Measurements from ENCODE around the gene C1QTNF1. TPM values are rescaled to one million over a fixed set of nuclear protein-coding genes. Genes with fewer than 3 reads are reported as not detected.

C1QTNF1 gene, protein sequence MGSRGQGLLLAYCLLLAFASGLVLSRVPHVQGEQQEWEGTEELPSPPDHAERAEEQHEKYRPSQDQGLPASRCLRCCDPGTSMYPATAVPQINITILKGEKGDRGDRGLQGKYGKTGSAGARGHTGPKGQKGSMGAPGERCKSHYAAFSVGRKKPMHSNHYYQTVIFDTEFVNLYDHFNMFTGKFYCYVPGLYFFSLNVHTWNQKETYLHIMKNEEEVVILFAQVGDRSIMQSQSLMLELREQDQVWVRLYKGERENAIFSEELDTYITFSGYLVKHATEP
- not detected for polyA plus RNA-seq

DNA sequence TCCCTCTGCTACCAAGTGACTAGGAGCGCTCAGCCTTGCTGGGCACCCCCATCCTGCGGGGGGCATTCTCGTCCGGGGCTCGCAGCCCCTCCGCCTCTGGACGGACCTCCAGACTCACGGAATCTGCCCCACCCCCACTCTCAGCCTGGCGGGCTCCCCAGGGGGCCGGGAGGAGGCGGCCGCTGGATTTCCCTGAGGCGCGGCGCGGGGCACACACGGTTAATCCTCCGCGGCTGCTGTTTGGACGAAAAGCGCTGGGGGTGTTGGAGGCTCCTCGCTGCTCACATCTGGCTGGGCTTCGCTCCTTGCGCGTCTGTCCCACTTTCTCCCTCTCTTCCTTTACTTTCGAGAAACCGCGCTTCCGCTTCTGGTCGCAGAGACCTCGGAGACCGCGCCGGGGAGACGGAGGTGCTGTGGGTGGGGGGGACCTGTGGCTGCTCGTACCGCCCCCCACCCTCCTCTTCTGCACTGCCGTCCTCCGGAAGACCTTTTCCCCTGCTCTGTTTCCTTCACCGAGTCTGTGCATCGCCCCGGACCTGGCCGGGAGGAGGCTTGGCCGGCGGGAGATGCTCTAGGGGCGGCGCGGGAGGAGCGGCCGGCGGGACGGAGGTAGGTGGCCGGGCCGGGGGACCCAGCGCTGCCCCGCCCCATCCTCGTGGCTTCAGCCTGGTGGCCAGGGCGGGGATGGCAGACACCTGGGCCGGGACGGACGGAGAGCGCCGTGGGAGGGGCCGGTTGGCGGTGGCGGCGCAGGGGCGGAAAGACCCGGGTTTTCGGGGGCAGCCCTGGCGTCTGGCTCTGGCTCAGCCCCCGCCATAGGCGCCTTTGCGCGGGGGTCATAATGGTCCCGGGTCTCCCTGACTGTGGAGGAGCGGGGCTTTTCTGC is at the start of gene C1QTNF1:
C1QTNF1 (plus strand) TSS at position 284 of the 886 bp plus-strand sequence. CDS start 19,800 bp downstream, outside the sequence.
- Mint-ChIP-seq H3K27ac (peak within 1 kb of the TSS in 2 of 6 donors; percentile 36 to 62), H3K27me3 (ENCODE audit: low read depth in 3 of 3) (peaks cover 12 to 13% (median 13%) of the 10 kb centered on the region in 3 donors), H3K4me1 (peaks cover 9 to 10% of the 10 kb centered on the region in 2 donors), H3K4me3 (peak within 1 kb of the TSS; percentile 77 to 84 (median 83)), H3K9me3 (no peaks in the 10 kb centered on the region), H3K36me3 (no peaks in the 10 kb centered on the region)
- DNase-seq, result peak in 2 of 3 donors; percentile 23 to 24

DNA sequence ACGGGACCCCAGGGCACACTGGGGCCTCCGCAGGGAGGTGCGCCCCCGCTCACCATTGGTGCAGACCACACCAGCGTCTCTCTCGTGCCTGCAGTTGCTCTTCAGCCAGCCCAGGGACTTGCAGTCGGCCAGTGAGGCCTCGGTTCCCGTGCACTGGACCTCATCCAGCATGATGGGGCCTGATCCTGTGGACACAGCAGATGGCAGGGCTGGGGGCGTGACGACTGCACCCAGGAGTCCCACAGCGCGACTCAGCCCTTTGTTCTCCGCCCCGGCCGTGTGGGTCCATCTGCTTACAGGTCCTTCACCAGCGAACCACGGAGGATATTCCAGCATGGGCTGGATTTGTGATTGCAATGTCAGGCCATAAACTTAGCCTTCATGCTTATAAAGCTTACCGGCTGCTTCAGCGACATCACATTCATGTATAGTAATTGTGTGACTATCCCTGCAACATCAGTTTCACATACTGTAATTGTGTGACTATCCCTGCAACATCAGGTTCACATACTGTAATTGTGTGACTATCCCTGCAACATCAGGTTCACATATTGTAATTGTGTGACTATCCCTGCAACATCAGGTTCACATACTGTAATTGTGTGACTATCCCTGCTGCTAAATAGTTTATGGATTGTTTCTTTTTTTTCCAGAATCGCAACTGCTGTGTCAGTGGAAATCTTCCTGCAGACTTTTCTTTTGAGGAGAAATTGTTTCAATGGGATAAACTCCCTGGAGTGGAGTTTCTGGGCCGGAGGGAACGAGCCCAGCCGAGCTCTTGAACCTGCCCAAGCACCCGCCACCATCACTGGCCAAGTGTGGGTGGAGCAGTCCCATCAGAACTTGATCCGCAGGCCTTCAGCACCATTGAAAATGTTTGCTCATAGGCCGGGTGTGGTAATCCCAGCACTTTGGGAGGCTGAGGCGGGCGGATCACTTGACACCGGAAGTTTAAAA is 49.1 kb upstream of the C1QTNF1 start:
- H3K4me3 Mint-ChIP-seq, result no peak overlapping the region
- no peaks in the 10 kb centered on the region for H3K9me3 Mint-ChIP-seq
- peaks cover 4 to 7% of the 10 kb centered on the region in 2 donors for H3K4me1 Mint-ChIP-seq
- no peak overlapping the region for H3K27ac Mint-ChIP-seq
- H3K36me3 Mint-ChIP-seq, result no peaks in the 10 kb centered on the region
- DNase-seq, result no peak
- peaks cover 0 to 2% (median 0%) of the 10 kb centered on the region in 3 donors for H3K27me3 Mint-ChIP-seq (ENCODE audit: low read depth in 3 of 3)

DNA sequence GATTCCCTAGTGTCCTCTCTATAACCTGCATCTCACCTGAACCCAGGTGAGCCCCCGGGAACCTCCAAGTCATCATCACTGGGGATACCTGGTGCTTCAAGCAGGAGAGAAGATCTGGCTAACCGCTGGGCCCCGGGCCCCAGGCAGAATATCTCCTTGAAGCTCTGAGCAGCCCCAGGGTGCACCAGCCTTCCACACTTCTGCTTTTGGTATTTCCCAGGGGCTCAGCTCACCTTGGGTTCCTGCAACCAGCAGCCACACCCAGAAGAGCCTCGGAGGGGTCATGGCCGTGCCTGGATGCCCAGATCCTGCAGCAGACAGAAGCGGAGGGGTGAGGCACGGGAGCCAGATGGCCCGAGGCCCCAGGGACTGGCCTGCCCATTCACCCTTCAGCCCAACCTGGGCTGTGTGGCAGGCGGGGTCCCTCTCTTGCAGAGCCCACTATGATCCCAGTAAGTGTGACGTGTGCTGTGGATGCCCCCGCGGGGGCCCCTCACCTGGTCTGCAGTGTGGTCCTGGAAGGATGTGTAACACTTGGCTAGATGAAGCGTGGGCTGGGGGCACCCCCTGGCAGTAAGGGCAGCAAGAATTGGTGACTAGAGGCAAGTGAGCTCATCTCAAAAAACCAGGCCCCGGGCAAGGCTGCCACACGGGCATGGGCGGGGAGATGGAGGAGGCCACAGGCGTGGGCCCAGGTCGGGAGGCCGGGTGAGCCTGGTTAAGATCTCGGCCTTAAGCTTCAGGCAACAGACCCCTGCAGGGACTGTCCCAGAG is 46.9 kb upstream of the C1QTNF1 start:
- Mint-ChIP-seq H3K4me3 (no peak overlapping the region), H3K27me3 (ENCODE audit: low read depth in 3 of 3) (no peaks in the 10 kb centered on the region), H3K27ac (no peak overlapping the region)

DNA sequence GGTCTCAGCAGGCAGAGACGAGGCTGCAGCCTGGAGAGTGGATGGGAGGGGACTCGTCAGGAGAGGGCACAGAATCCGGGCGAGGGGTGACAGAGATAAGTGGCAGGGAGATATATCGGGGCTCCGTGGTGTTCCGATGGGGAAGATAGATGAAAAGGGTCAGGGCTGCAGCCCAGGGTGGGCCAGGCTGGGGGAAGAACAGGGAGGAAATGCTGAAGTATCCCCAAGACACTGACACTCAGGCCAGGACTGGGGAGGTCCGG is 46.4 kb upstream of the C1QTNF1 start:
- H3K27me3 Mint-ChIP-seq (ENCODE audit: low read depth in 3 of 3), result peaks cover 0 to 2% (median 0%) of the 10 kb centered on the region in 3 donors
- no peak for DNase-seq
- no peak overlapping the region for H3K27ac Mint-ChIP-seq
- no peak overlapping the region for H3K4me3 Mint-ChIP-seq
- H3K36me3 Mint-ChIP-seq, result no peaks in the 10 kb centered on the region
- H3K9me3 Mint-ChIP-seq, result no peaks in the 10 kb centered on the region
- H3K4me1 Mint-ChIP-seq, result no peaks in the 10 kb centered on the region

More for the DNA sequence above, 46.9 kb upstream of the C1QTNF1 start:
- Mint-ChIP-seq H3K36me3 (no peaks in the 10 kb centered on the region), H3K4me1 (no peaks in the 10 kb centered on the region), H3K9me3 (no peaks in the 10 kb centered on the region)
- DNase-seq, result no peak

DNA sequence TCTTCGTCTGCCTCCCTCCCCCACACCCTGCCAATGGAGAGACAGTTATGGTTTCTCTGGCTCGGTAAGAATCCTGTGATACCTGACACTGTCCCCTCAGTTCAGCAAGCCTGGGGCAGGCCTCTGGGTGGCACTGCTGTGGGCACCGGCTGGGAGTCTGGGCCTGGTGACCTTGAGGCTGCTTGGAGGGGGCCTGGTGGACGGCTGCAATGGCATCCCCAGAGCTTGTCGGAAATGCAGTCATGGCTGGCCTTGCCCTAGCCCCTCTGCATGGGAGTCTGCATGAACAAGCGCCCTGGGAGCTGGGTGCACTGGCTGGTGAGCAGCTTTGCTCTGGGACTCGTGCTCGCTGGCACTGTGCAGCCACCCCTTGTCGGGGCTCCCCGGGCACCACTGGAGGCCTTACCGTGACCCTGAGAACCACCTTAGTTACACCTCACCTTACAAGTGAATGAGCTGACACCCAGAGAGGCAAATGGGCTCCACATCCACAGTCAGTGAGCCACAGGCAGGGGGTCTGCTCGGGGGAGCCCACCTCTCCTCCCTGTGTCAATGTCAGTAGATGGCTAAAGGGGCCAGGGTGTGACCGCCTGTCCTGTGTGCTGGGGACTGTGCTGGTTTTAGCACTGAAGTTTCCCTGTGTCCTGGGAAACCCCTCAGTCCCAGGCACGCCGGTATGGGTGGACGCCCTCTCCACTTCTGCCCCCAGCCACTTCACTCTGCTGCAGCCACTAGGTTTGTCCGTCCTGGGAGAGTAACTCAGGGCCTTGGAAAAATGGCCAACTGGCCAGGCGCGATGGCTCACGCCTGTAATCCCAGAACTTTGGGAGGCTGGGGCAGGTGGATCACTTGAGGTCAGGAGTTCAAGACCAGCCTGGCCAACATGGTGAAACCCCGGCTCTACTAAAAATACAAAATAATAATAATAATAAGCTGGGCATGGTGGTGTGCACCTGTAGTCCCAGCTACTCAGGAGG is 45.7 kb upstream of the C1QTNF1 start:
- H3K27me3 Mint-ChIP-seq (ENCODE audit: low read depth in 3 of 3), result peaks cover 0 to 2% (median 0%) of the 10 kb centered on the region in 3 donors
- no peak overlapping the region for H3K27ac Mint-ChIP-seq
- H3K9me3 Mint-ChIP-seq, result no peaks in the 10 kb centered on the region

DNA sequence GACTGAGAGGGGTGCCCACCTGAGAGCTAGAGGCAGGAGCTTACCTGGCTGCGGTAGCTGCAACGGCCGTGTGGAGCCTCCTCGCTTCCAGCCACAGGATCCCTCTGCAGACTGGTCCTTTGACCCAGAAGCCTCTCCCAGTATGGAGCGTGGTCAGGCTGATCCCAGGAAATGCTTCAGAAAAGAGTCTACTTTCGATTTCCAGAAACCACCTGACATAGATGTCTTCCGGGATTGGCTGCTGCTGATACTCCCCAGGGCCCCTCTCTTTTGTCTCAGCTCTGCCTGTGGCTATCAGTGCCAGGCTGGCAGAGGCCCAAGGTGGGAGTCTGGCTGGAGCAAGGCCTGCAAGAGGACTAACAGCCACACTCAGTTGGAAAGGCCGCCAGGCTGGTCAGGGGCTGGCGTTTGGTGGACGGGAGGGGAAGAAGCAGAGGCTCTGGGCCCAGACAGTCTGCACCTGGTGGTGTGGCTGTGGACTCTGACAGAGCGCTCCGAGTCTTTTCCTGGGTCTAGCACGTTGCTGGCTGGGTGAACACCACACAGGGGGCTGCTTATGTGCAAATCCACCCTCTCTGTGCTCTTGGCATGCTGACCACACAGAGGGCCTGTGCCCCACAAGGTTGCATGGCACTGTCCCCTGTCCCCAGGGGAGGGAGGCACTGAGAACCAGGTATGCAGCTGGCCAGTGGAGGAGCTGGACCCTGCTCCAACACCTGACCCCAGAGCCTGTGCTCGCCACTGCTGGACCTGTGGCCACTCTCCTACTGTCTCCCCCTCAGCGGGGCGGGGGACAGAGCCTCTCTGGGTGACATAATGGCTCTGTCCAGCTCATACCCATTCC is 44.0 kb upstream of the C1QTNF1 start, which contains the start of gene LGALS3BP:
LGALS3BP (minus strand) TSS at position 144 of the 844 bp plus-strand sequence. CDS start 2,732 bp downstream, outside the sequence.
- DNase-seq, result no peak
- Mint-ChIP-seq H3K27ac (no peak within 1 kb of the TSS), H3K27me3 (ENCODE audit: low read depth in 3 of 3) (peaks cover 0 to 2% (median 2%) of the 10 kb centered on the region in 3 donors), H3K4me1 (no peaks in the 10 kb centered on the region), H3K9me3 (no peaks in the 10 kb centered on the region), H3K4me3 (no peak within 1 kb of the TSS), H3K36me3 (no peaks in the 10 kb centered on the region)

More for the DNA sequence above, 45.7 kb upstream of the C1QTNF1 start:
- Mint-ChIP-seq H3K4me1 (no peaks in the 10 kb centered on the region), H3K4me3 (no peak overlapping the region), H3K36me3 (no peaks in the 10 kb centered on the region)
- no peak for DNase-seq

DNA sequence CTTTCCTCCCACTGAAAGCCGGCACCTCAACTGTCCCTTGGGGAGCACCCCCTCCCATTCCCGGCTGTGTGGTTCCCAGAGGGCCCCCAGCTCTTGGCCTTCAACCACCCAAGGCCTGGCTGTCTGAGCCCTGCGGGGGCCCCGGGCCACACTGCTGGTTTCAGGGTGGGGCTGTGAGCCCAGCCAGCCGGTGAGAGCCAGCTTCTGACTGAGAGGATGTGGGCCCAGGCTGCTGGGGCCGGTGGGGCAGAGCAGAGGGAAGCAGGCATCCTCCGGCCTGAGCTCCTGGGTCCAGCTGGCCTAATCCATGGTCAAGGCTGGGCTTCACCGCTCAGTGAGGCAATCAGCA is 43.4 kb upstream of the C1QTNF1 start:
- no peaks in the 10 kb centered on the region for H3K4me1 Mint-ChIP-seq
- no peak overlapping the region for H3K27ac Mint-ChIP-seq
- peaks cover 0 to 2% (median 2%) of the 10 kb centered on the region in 3 donors for H3K27me3 Mint-ChIP-seq (ENCODE audit: low read depth in 3 of 3)
- no peak overlapping the region for H3K4me3 Mint-ChIP-seq
- no peaks in the 10 kb centered on the region for H3K9me3 Mint-ChIP-seq
- no peak for DNase-seq
- no peaks in the 10 kb centered on the region for H3K36me3 Mint-ChIP-seq

DNA sequence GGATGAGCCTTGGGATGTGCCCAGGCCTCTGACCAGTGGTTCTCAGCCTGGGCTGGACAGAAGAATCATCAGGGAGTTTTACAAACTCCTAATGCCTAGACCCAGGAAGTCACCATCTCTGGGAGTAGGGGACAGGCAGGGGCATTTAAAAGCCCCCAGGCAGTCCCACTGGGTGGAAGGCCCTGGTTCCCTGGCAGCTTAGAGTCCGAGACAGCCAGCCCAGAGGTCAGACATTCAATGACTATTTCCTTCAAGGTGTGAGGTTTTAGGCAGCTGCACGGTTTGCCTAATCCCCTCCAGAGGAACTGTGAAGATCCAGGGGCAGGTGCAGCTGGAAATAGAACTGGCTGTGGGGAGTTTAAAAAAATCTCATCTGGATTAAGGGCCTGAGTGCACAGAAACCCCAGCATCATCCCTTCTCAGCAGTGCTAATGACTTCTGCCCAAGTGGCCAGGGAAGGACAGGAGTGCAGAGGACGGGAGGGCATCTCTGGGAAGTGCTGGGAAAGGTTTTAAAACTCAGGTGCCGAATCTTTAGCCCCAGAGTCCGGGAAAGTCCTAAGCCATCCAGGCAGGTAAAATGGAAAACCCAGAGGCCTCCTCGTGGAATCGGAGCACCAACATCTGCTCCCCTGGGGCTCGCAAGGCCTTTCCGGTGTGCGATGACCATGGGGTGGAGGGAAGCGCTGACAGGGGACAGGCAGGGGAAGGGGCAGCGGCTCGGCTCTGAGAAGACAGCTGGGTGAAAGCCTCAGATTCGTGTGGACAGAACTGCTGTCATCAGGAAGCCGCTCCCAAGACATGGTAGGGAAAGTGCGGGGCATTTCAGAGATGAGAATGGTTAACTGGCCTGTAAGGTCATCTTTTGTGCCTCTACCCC is 42.7 kb upstream of the C1QTNF1 start:
- Mint-ChIP-seq H3K27ac (no peak overlapping the region), H3K9me3 (no peaks in the 10 kb centered on the region), H3K4me1 (peaks cover 6% of the 10 kb centered on the region in 2 donors), H3K27me3 (ENCODE audit: low read depth in 3 of 3) (peaks cover 0 to 4% (median 2%) of the 10 kb centered on the region in 3 donors), H3K4me3 (no peak overlapping the region), H3K36me3 (no peaks in the 10 kb centered on the region)
- no peak for DNase-seq

DNA sequence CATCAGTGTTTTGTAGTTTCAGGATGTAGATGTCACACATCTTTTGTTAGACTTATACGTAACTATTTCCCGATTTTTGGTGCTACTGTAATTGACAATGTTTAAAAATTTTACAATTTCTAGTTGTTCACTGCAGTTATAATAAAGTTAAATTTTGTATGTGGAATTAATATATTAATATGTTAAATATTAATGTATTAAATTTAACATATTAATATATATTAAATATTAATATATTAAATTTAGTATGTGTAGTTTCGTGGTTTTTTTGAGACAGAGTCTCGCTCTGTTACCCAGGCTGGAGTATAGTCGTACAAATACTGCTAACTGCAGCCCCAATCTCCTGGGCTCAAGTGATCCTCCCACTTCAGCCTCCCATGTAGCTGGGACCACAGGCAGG is 38.6 kb upstream of the C1QTNF1 start:
- Mint-ChIP-seq H3K36me3 (peaks cover 0 to 3% (median 1%) of the 10 kb centered on the region in 3 donors), H3K27me3 (ENCODE audit: low read depth in 3 of 3) (peaks cover 2 to 5% (median 3%) of the 10 kb centered on the region in 3 donors), H3K27ac (no peak overlapping the region), H3K4me1 (peaks cover 14 to 15% of the 10 kb centered on the region in 2 donors), H3K9me3 (no peaks in the 10 kb centered on the region), H3K4me3 (no peak overlapping the region)
- DNase-seq, result no peak

DNA sequence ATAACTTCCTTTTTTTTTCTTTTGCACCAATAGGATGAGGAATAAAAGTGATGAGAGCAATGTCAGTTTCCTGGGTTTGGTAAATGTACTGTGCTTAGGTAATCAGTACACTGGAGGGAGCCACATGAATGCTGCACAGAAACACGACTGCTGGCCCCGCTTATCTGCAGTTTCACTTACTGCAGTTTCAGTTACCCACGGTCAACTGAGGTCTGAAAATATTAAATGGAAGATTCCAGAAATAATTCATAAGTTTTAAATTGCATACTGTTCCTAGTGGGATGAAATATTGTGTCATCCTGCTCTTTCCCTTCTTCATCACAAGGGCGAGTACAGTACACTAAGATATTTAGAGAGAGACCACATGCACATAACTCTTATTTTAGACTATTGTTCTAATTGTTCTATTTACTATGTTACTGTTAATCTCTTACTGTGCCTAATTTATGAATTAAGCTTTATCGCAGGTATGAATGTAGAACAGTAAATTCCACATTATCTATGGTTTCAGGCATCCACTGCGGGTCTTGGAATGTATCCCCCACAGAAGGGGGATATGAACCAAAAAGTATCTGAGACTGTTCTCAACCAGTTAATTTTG is 37.8 kb upstream of the C1QTNF1 start:
- no peak overlapping the region for H3K27ac Mint-ChIP-seq
- H3K4me1 Mint-ChIP-seq, result peaks cover 14 to 15% of the 10 kb centered on the region in 2 donors
- peaks cover 2 to 7% (median 4%) of the 10 kb centered on the region in 3 donors for H3K36me3 Mint-ChIP-seq
- no peak for DNase-seq
- peaks cover 2 to 7% (median 3%) of the 10 kb centered on the region in 3 donors for H3K27me3 Mint-ChIP-seq (ENCODE audit: low read depth in 3 of 3)
- H3K9me3 Mint-ChIP-seq, result no peaks in the 10 kb centered on the region
- H3K4me3 Mint-ChIP-seq, result peak overlapping the region in 2 of 5 donors; percentile 12 to 55
